ENCODE data around the gene IFNA1. TPM values are rescaled to one million over a fixed set of nuclear protein-coding genes. Genes with fewer than 3 reads are reported as not detected.

Gene IFNA1
- total RNA-seq, 1 experiment from 2014 or later, result not detected

DNA sequence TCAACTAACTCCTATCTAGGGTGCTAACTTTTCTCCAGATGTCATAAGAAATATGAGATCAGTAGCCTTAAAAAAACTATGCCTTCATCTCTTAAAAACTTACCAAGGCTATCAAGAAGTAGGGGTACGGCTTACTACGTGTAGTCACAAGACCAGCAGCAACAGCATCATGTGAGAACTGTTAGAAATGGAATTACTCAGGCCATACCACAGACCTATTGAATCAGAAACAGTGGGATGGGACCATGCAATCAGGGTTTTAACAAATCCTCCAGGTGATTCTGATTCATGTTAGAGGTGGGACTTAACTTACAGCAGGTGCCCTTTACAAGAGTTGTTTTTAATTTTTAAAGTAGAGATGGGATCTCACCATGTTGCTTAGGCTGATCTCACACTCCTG, 37.2 kb downstream of the IFNA1 start:
- intact Hi-C loops (cut with micrococcal nuclease; ENCODE audit: unreplicated experiment), result no loop called here
- no TSS peak for BruUV-seq (replicated peaks)
- Mint-ChIP-seq H3K27me3 (ENCODE audit: unreplicated experiment) (no peaks in the 10 kb centered on the region), H3K36me3 (ENCODE audit: insufficient read depth, unreplicated experiment) (peaks cover 6% of the 10 kb centered on the region), H3K27ac (ENCODE audit: unreplicated experiment) (no peak overlapping the region), H3K9me3 (ENCODE audit: low read depth, unreplicated experiment) (no peaks in the 10 kb centered on the region), H3K4me1 (ENCODE audit: low read depth, unreplicated experiment) (no peaks in the 10 kb centered on the region), H3K4me3 (ENCODE audit: low read depth, unreplicated experiment) (no peak overlapping the region)
- TF ChIP-seq, protein P1, sequence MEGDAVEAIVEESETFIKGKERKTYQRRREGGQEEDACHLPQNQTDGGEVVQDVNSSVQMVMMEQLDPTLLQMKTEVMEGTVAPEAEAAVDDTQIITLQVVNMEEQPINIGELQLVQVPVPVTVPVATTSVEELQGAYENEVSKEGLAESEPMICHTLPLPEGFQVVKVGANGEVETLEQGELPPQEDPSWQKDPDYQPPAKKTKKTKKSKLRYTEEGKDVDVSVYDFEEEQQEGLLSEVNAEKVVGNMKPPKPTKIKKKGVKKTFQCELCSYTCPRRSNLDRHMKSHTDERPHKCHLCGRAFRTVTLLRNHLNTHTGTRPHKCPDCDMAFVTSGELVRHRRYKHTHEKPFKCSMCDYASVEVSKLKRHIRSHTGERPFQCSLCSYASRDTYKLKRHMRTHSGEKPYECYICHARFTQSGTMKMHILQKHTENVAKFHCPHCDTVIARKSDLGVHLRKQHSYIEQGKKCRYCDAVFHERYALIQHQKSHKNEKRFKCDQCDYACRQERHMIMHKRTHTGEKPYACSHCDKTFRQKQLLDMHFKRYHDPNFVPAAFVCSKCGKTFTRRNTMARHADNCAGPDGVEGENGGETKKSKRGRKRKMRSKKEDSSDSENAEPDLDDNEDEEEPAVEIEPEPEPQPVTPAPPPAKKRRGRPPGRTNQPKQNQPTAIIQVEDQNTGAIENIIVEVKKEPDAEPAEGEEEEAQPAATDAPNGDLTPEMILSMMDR (IDR thresholded peaks at IDR 0.05; ENCODE audit: unreplicated experiment), result no peak
- no peak for DNase-seq
- CTCF ChIA-PET, result interaction anchor here (0.7 kb wide), 1 partner anchor 375 kb away, joined by 3 read pairs; no protein-coding TSS in a partner anchor

DNA sequence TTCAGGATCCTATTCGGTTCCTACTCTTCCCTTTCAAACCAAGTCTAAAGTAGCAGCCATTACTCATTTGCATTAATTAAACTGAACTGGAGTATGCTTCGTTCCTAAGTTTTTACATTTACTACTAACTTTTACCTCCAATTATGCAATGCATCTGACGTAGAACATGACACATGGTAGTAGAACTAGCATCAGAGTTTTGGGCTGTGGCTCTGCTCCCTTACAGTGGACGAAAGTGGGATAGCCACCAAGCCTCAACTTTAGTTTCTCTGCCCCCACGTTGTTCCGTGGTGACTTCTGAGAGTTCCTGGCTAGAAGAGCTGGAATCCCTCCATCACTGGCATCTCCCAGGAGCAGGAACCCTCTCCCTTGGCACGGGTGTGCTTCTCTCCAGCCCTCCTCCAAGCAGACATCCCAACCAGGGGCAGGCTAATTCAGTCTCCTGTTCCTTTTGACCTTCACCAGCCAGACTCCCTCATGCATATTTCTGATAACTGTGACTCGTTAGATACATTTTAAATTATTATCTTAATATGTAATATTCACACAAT, 39.0 kb downstream of the IFNA1 start:
- intact Hi-C loops (cut with micrococcal nuclease; ENCODE audit: unreplicated experiment), result no loop called here
- TF ChIP-seq, protein P1 (IDR thresholded peaks at IDR 0.05; ENCODE audit: unreplicated experiment), result no peak
- DNase-seq, result no peak
- no TSS peak for BruUV-seq (replicated peaks)
- H3K4me3 Mint-ChIP-seq (ENCODE audit: low read depth, unreplicated experiment), result no peak overlapping the region
- no peaks in the 10 kb centered on the region for H3K27me3 Mint-ChIP-seq (ENCODE audit: unreplicated experiment)
- no peak overlapping the region for H3K27ac Mint-ChIP-seq (ENCODE audit: unreplicated experiment)
- H3K4me1 Mint-ChIP-seq (ENCODE audit: low read depth, unreplicated experiment), result no peaks in the 10 kb centered on the region
- H3K36me3 Mint-ChIP-seq (ENCODE audit: insufficient read depth, unreplicated experiment), result peaks cover 7% of the 10 kb centered on the region
- CTCF ChIA-PET, result no interaction called here
- no peaks in the 10 kb centered on the region for H3K9me3 Mint-ChIP-seq (ENCODE audit: low read depth, unreplicated experiment)

GRCh38 chr9:21481470-21482056, 41.3 kb downstream of the IFNA1 start:
- CTCF ChIA-PET, result no interaction called here
- H3K9me3 Mint-ChIP-seq (ENCODE audit: low read depth, unreplicated experiment), result no peaks in the 10 kb centered on the region
- BruUV-seq (replicated peaks), result no TSS peak

GRCh38 chr9:21482213-21482612, 42.0 kb downstream of the IFNA1 start, which contains the start of gene IFNE:
Gene IFNE (minus strand): TSS chr9:21482313. CDS start chr9:21481694, 619 bp downstream.
- no peak within 1 kb of the TSS for H3K27ac Mint-ChIP-seq (ENCODE audit: unreplicated experiment)
- TF ChIP-seq, protein P1 (IDR thresholded peaks at IDR 0.05; ENCODE audit: unreplicated experiment), result no peak
- peaks cover 10% of the 10 kb centered on the region for H3K36me3 Mint-ChIP-seq (ENCODE audit: insufficient read depth, unreplicated experiment)
- no peak for DNase-seq
- intact Hi-C loops (cut with micrococcal nuclease; ENCODE audit: unreplicated experiment), result no loop called here
- H3K27me3 Mint-ChIP-seq (ENCODE audit: unreplicated experiment), result no peaks in the 10 kb centered on the region
- H3K4me1 Mint-ChIP-seq (ENCODE audit: low read depth, unreplicated experiment), result no peaks in the 10 kb centered on the region
- CTCF ChIA-PET, result no interaction called here
- BruUV-seq (replicated peaks), result no TSS peak
- no peaks in the 10 kb centered on the region for H3K9me3 Mint-ChIP-seq (ENCODE audit: low read depth, unreplicated experiment)
- H3K4me3 Mint-ChIP-seq (ENCODE audit: low read depth, unreplicated experiment), result no peak within 1 kb of the TSS

More at GRCh38 chr9:21481470-21482056, 41.3 kb downstream of the IFNA1 start:
- no peak overlapping the region for H3K4me3 Mint-ChIP-seq (ENCODE audit: low read depth, unreplicated experiment)
- intact Hi-C loops (cut with micrococcal nuclease; ENCODE audit: unreplicated experiment), result no loop called here
- DNase-seq, result no peak
- peaks cover 10% of the 10 kb centered on the region for H3K36me3 Mint-ChIP-seq (ENCODE audit: insufficient read depth, unreplicated experiment)
- H3K27me3 Mint-ChIP-seq (ENCODE audit: unreplicated experiment), result no peaks in the 10 kb centered on the region
- no peak overlapping the region for H3K27ac Mint-ChIP-seq (ENCODE audit: unreplicated experiment)
- TF ChIP-seq, protein P1 (IDR thresholded peaks at IDR 0.05; ENCODE audit: unreplicated experiment), result no peak
- no peaks in the 10 kb centered on the region for H3K4me1 Mint-ChIP-seq (ENCODE audit: low read depth, unreplicated experiment)

Other genes starting within 250 kb of the IFNA1 start
- not detected in 2 replicates for gene IFNA7, start 238.2 kb upstream of the IFNA1 start, total RNA-seq (2022)
- gene IFNA10, start 233.3 kb upstream of the IFNA1 start, total RNA-seq (2022), result not detected in 2 replicates
- gene IFNA16, start 223.1 kb upstream of the IFNA1 start, total RNA-seq (2022), result not detected in 2 replicates
- not detected in 2 replicates for gene IFNA17, start 212.2 kb upstream of the IFNA1 start, total RNA-seq (2022)
- gene IFNA14, start 200.4 kb upstream of the IFNA1 start, total RNA-seq (2022), result not detected in 2 replicates
- gene IFNA5, start 135.1 kb upstream of the IFNA1 start, total RNA-seq (2022), result not detected in 2 replicates
- gene KLHL9, start 105.0 kb upstream of the IFNA1 start, total RNA-seq (2022), result 15.8 and 16.8 TPM in 2 replicates
- gene IFNA6, start 89.6 kb upstream of the IFNA1 start, total RNA-seq (2022), result not detected in 2 replicates
- not detected in 2 replicates for gene IFNA13, start 72.4 kb upstream of the IFNA1 start, total RNA-seq (2022)
- not detected in 2 replicates for gene IFNA2, start 55.0 kb upstream of the IFNA1 start, total RNA-seq (2022)
- not detected in 2 replicates for gene IFNA8, start 31.3 kb upstream of the IFNA1 start, total RNA-seq (2022)
- gene IFNE, start 41.9 kb downstream of the IFNA1 start, total RNA-seq (2022), result 8.3 and 8.4 TPM in 2 replicates

All from Calu3 (cell line).